ENCODE results near the gene TMEM107.

DNA sequence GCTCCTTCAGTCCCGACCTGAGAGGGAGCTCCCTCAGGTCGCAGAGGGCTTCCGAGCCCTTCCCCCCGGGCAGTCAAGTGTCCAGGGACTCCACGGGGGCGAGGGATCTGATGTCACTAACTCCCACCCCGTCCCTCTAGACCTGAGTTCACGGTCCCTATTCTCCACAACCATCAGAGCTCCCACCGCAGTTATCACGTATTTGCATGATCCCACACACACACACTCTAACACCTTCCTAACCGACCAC is 20.3 kb downstream of the TMEM107 start:
- TF ChIP-seq ZNF747 (tag by site-specific recombination; IDR thresholded peaks at IDR 0.05) = no peak
- TF ChIP-seq, protein P1, sequence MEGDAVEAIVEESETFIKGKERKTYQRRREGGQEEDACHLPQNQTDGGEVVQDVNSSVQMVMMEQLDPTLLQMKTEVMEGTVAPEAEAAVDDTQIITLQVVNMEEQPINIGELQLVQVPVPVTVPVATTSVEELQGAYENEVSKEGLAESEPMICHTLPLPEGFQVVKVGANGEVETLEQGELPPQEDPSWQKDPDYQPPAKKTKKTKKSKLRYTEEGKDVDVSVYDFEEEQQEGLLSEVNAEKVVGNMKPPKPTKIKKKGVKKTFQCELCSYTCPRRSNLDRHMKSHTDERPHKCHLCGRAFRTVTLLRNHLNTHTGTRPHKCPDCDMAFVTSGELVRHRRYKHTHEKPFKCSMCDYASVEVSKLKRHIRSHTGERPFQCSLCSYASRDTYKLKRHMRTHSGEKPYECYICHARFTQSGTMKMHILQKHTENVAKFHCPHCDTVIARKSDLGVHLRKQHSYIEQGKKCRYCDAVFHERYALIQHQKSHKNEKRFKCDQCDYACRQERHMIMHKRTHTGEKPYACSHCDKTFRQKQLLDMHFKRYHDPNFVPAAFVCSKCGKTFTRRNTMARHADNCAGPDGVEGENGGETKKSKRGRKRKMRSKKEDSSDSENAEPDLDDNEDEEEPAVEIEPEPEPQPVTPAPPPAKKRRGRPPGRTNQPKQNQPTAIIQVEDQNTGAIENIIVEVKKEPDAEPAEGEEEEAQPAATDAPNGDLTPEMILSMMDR (tag by site-specific recombination; IDR thresholded peaks at IDR 0.05) = no peak
